HepG2 (cell line): Measurements from ENCODE around the gene RANGRF. TPM values are rescaled to one million over a fixed set of nuclear protein-coding genes. Genes with fewer than 3 reads are reported as not detected.
A peak's percentile ranks its signal among the peaks of the same experiment; 100 is the strongest.

Source experiments
- AKAP8 ChIP-seq: sonication (generic); formaldehyde crosslinking; IDR thresholded peaks from 2 replicates; pipeline ENCODE4 v1.5.1; 2020; ENCODE audit warnings: mild to moderate bottlenecking, missing genetic modification reagents
- CBX5 ChIP-seq: sonication (generic); formaldehyde crosslinking; IDR thresholded peaks from 2 replicates; pipeline ENCODE4 v1.4.0; 2020; ENCODE audit warnings: missing genetic modification reagents, borderline replicate concordance
- GPN1 ChIP-seq: sonication (generic); formaldehyde crosslinking; IDR thresholded peaks from 2 replicates; pipeline ENCODE4 v1.5.1; 2020; ENCODE audit warnings: missing genetic modification reagents, borderline replicate concordance
- MED13 ChIP-seq: sonication (generic); formaldehyde crosslinking; IDR thresholded peaks from 2 replicates; pipeline ENCODE4 v1.5.0; 2020; ENCODE audit warnings: missing genetic modification reagents
- RBM39 ChIP-seq: fragments of 200-400 bp; formaldehyde crosslinking; IDR thresholded peaks from one replicate; pipeline ENCODE4 v1.6.1; 2018; ENCODE audit warnings: antibody characterized with exemption, mild to moderate bottlenecking, low read depth, low read length; ENCODE audit not compliant: poor library complexity, severe bottlenecking
- RCOR2 ChIP-seq: IDR thresholded peaks from 2 replicates; pipeline ENCODE4 v1.6.1; 2016; ENCODE audit warnings: missing biosample characterization, missing genetic modification reagents
- SNAI1 ChIP-seq: sonication (generic); formaldehyde crosslinking; IDR thresholded peaks from 2 replicates; pipeline ENCODE4 v1.5.0; 2020; ENCODE audit warnings: mild to moderate bottlenecking, missing genetic modification reagents, borderline replicate concordance
- TRIM24 ChIP-seq: sonication (generic); formaldehyde crosslinking; IDR thresholded peaks from 2 replicates; pipeline ENCODE4 v1.8.0; 2022; ENCODE audit warnings: mild to moderate bottlenecking, missing genetic modification reagents
- ZNF101 ChIP-seq: sonication (generic); formaldehyde crosslinking; IDR thresholded peaks from 2 replicates; pipeline ENCODE4 v1.4.0; 2020; ENCODE audit warnings: mild to moderate bottlenecking, low read depth, missing genetic modification reagents, borderline replicate concordance
- ZNF253 ChIP-seq: sonication (generic); formaldehyde crosslinking; IDR thresholded peaks from 2 replicates; pipeline ENCODE4 v1.8.0; 2022; ENCODE audit warnings: mild to moderate bottlenecking, missing genetic modification reagents, borderline replicate concordance
- ZNF564 ChIP-seq: sonication (generic); formaldehyde crosslinking; IDR thresholded peaks from 2 replicates; pipeline ENCODE4 v1.8.1; 2023; ENCODE audit warnings: mild to moderate bottlenecking, missing genetic modification reagents
- polyA plus RNA-seq, 8 experiments: library from polyadenylated mRNA; depleted of rRNA in 3 of 8; stranded (reverse) in 7 of 8; unstranded in 1 of 8; fragments of >200 nt; fragmentation: Illumina TruSeq in 4 of 8; extraction: Trizol in 4 of 8; gene quantifications; 2 replicates each; pipeline versions ENCODE4 v1.2.1 to v1.2.3, GENCODE V29; 2011 to 2016; ENCODE audit warnings: low read depth in 4 of 8, missing spikeins in 1 of 8, mixed read lengths in 1 of 8; ENCODE audit not compliant: insufficient read depth in 1 of 8
- total RNA-seq, 5 experiments: library from RNA; depleted of rRNA; stranded (reverse); fragments of >200 nt; fragmentation: Illumina TruSeq; extraction: Trizol; gene quantifications; 2 replicates each; pipeline ENCODE4 v1.2.3, GENCODE V29; 2016; ENCODE audit warnings: low read depth in 1 of 5
- TF ChIP-seq, protein P1 (sequence below): sonication (generic); formaldehyde crosslinking; IDR thresholded peaks from 2 replicates; pipeline ENCODE4 v1.9.0; 2021; ENCODE audit warnings: missing genetic modification reagents, borderline replicate concordance
- TF ChIP-seq, protein P2 (sequence below), 2 experiments: fragments of 450-650 bp in 1 of 2; sonication (generic) in 1 of 2; formaldehyde crosslinking in 1 of 2; IDR thresholded peaks; 2 replicates each; pipeline versions ENCODE4 v1.6.1 to v1.8.0; 2016 to 2022; ENCODE audit warnings: antibody characterized with exemption in 1 of 2, mild to moderate bottlenecking in 1 of 2, missing genetic modification reagents in 1 of 2
- TF ChIP-seq, protein P3 (sequence below): IDR thresholded peaks from 2 replicates; pipeline ENCODE4 v1.6.1; 2016; ENCODE audit warnings: low read depth, borderline replicate concordance
- TF ChIP-seq, protein P4 (sequence below): sonication (generic); formaldehyde crosslinking; IDR thresholded peaks from 2 replicates; pipeline ENCODE4 v1.4.0; 2020; ENCODE audit warnings: mild to moderate bottlenecking, missing genetic modification reagents

RANGRF gene
- total and polyA plus RNA-seq, 2 of the 13 experiments (the other 11 are each of a cell fraction or from before 2014, with no cell fraction given): 18.6 to 40.7 TPM

DNA sequence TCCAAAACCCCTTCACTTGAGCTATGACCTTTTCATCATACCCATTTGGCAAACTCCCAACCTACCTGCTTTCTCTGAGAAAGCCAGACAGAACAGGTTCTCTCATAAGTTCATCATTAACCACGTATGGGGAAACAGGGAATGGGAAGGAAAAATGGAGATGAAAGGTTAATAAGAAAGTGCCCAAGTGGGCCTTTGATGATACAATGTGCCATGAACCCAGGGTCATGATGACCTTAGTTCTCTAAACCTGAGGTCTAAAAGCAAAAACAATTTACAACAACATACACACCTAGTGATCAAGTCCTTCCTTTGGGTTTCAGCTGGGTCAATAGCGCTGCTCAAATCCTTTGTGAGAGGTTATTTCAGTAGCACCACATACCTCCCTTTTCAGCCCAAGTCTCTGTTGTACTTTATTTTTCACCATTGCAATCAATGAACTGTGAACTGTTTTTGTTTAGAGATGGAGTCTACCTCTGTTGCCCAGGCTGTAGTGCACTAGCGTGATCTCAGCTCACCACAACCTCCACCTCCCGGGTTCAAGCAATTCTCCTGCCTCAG is 14.5 kb upstream of the RANGRF start (continued):
- TF ChIP-seq, protein P1, sequence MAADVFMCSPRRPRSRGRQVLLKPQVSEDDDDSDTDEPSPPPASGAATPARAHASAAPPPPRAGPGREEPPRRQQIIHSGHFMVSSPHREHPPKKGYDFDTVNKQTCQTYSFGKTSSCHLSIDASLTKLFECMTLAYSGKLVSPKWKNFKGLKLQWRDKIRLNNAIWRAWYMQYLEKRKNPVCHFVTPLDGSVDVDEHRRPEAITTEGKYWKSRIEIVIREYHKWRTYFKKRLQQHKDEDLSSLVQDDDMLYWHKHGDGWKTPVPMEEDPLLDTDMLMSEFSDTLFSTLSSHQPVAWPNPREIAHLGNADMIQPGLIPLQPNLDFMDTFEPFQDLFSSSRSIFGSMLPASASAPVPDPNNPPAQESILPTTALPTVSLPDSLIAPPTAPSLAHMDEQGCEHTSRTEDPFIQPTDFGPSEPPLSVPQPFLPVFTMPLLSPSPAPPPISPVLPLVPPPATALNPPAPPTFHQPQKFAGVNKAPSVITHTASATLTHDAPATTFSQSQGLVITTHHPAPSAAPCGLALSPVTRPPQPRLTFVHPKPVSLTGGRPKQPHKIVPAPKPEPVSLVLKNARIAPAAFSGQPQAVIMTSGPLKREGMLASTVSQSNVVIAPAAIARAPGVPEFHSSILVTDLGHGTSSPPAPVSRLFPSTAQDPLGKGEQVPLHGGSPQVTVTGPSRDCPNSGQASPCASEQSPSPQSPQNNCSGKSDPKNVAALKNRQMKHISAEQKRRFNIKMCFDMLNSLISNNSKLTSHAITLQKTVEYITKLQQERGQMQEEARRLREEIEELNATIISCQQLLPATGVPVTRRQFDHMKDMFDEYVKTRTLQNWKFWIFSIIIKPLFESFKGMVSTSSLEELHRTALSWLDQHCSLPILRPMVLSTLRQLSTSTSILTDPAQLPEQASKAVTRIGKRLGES: no peak
- TF ChIP-seq ZNF564 (CRISPR knock-in tag) (no peak), AKAP8 (CRISPR knock-in tag) (no peak), ZNF253 (no peak), SNAI1 (no peak), MED13 (CRISPR knock-in tag) (no peak), RCOR2 (CRISPR knock-in tag) (peak; percentile 73; the same call in 1 of the 2 replicates), GPN1 (CRISPR knock-in tag) (no peak), ZNF101 (CRISPR knock-in tag) (no peak), RBM39 (no peak), CBX5 (CRISPR knock-in tag) (no peak), TRIM24 (CRISPR knock-in tag) (no peak)
- TF ChIP-seq, protein P2, sequence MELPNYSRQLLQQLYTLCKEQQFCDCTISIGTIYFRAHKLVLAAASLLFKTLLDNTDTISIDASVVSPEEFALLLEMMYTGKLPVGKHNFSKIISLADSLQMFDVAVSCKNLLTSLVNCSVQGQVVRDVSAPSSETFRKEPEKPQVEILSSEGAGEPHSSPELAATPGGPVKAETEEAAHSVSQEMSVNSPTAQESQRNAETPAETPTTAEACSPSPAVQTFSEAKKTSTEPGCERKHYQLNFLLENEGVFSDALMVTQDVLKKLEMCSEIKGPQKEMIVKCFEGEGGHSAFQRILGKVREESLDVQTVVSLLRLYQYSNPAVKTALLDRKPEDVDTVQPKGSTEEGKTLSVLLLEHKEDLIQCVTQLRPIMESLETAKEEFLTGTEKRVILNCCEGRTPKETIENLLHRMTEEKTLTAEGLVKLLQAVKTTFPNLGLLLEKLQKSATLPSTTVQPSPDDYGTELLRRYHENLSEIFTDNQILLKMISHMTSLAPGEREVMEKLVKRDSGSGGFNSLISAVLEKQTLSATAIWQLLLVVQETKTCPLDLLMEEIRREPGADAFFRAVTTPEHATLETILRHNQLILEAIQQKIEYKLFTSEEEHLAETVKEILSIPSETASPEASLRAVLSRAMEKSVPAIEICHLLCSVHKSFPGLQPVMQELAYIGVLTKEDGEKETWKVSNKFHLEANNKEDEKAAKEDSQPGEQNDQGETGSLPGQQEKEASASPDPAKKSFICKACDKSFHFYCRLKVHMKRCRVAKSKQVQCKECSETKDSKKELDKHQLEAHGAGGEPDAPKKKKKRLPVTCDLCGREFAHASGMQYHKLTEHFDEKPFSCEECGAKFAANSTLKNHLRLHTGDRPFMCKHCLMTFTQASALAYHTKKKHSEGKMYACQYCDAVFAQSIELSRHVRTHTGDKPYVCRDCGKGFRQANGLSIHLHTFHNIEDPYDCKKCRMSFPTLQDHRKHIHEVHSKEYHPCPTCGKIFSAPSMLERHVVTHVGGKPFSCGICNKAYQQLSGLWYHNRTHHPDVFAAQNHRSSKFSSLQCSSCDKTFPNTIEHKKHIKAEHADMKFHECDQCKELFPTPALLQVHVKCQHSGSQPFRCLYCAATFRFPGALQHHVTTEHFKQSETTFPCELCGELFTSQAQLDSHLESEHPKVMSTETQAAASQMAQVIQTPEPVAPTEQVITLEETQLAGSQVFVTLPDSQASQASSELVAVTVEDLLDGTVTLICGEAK (IDR thresholded peaks at IDR 0.05): no peak
- TF ChIP-seq, protein P2 (CRISPR knock-in tag; IDR thresholded peaks at IDR 0.05): no peak; the same call in 1 of the 2 replicates
- TF ChIP-seq, protein P3, sequence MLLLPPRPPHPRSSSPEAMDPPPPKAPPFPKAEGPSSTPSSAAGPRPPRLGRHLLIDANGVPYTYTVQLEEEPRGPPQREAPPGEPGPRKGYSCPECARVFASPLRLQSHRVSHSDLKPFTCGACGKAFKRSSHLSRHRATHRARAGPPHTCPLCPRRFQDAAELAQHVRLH (CRISPR knock-in tag): no peak; the same call in 1 of the 2 replicates
- TF ChIP-seq, protein P4, sequence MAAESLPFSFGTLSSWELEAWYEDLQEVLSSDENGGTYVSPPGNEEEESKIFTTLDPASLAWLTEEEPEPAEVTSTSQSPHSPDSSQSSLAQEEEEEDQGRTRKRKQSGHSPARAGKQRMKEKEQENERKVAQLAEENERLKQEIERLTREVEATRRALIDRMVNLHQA (CRISPR knock-in tag): no peak
